ENCODE data around the gene DPM1.

Gene DPM1

DNA sequence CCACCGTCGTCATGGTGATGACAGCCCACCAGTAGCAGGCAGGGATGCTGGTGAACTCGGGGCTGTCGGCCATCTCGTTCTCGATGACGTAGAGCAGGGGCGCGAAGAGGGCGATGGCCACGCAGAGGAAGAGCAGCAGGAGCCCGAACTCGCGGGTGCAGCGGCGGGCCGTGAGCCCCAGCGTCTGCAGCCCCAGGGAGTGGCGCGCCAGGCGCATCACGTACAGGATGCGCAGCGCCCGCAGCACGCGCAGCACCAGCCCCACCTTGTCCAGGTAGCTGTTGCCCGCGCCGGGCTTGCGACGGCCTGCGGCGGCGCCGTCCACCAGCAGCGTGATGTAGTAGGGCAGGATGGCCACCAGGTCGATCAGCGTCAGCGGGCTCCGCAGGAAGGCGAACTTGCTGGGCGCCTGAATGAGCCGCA, 46.0 kb upstream of the DPM1 start:
- Histone ChIP-seq H3K9me2 (ENCODE audit: low read depth, low read length) (no peaks in the 10 kb centered on the region), H3K4me1 (ENCODE audit: insufficient read depth, low read length, severe bottlenecking) (no peaks in the 10 kb centered on the region), H3K9me3 (ENCODE audit: low read length) (no peaks in the 10 kb centered on the region), H3K79me2 (ENCODE audit: insufficient read depth, low read length) (no peaks in the 10 kb centered on the region), H3K4me3 (ENCODE audit: low read depth, low read length, poor library complexity, severe bottlenecking) (no peak overlapping the region), H3K4me2 (ENCODE audit: low read length) (no peak overlapping the region), H3K27me3 (ENCODE audit: insufficient read depth, low read length) (0 out of 2 replicates have a peak, but pooled peaks cover 6% of the 10 kb centered on the region), H3K9ac (ENCODE audit: low read length) (no peak overlapping the region), H3K36me3 (ENCODE audit: insufficient read depth, low read length) (no peaks in the 10 kb centered on the region), H3F3A (ENCODE audit: insufficient read depth, low read length) (no peaks in the 10 kb centered on the region), H3K27ac (ENCODE audit: low read depth, low read length, poor library complexity, severe bottlenecking) (no peak overlapping the region), H4K20me1 (ENCODE audit: insufficient read depth, low read length) (no peaks in the 10 kb centered on the region), H2AFZ (ENCODE audit: low read length) (no peak overlapping the region)
- TF ChIP-seq EZH2 (IDR thresholded peaks at IDR 0.05; ENCODE audit: borderline replicate concordance, low read length) = no peak
- TF ChIP-seq, protein P1, sequence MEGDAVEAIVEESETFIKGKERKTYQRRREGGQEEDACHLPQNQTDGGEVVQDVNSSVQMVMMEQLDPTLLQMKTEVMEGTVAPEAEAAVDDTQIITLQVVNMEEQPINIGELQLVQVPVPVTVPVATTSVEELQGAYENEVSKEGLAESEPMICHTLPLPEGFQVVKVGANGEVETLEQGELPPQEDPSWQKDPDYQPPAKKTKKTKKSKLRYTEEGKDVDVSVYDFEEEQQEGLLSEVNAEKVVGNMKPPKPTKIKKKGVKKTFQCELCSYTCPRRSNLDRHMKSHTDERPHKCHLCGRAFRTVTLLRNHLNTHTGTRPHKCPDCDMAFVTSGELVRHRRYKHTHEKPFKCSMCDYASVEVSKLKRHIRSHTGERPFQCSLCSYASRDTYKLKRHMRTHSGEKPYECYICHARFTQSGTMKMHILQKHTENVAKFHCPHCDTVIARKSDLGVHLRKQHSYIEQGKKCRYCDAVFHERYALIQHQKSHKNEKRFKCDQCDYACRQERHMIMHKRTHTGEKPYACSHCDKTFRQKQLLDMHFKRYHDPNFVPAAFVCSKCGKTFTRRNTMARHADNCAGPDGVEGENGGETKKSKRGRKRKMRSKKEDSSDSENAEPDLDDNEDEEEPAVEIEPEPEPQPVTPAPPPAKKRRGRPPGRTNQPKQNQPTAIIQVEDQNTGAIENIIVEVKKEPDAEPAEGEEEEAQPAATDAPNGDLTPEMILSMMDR (IDR thresholded peaks at IDR 0.05; ENCODE audit: low read length) = no peak

DNA sequence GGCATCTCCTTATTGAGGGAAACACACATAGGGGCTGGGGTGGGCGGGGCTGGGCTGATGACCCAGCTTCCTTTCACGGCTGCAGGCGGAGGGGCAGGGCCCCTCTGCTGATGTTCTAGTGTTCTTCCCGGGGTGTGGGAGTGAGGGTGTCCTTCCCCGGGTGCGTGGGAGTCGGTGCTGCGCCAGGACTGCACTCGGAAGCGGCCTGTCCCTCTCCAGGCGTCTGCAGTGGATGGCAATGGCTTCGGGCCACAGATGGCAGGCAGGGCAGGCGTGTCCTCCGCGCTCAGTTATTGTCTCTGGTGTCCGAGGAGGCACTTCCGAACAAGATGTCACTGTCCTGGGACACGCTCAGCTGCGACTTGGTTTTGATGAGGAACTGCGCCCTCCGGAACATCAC, 45.4 kb upstream of the DPM1 start:
- H3K27ac ChIP-seq (ENCODE audit: low read depth, low read length, poor library complexity, severe bottlenecking) = no peak overlapping the region
- 0 out of 2 replicates have a peak, but pooled peaks cover 6% of the 10 kb centered on the region for H3K27me3 ChIP-seq (ENCODE audit: insufficient read depth, low read length)
- H3F3A ChIP-seq (ENCODE audit: insufficient read depth, low read length) = no peaks in the 10 kb centered on the region
- H3K9me3 ChIP-seq (ENCODE audit: low read length) = no peaks in the 10 kb centered on the region
- TF ChIP-seq EZH2 (IDR thresholded peaks at IDR 0.05; ENCODE audit: borderline replicate concordance, low read length) = no peak
- TF ChIP-seq, protein P1 (IDR thresholded peaks at IDR 0.05; ENCODE audit: low read length) = no peak
- no peaks in the 10 kb centered on the region for H4K20me1 ChIP-seq (ENCODE audit: insufficient read depth, low read length)
- no peaks in the 10 kb centered on the region for H3K79me2 ChIP-seq (ENCODE audit: insufficient read depth, low read length)
- H3K9me2 ChIP-seq (ENCODE audit: low read depth, low read length) = no peaks in the 10 kb centered on the region
- no peak overlapping the region for H3K4me2 ChIP-seq (ENCODE audit: low read length)
- no peak overlapping the region for H3K4me3 ChIP-seq (ENCODE audit: low read depth, low read length, poor library complexity, severe bottlenecking)
- H3K9ac ChIP-seq (ENCODE audit: low read length) = no peak overlapping the region
- no peak overlapping the region for H2AFZ ChIP-seq (ENCODE audit: low read length)
- no peaks in the 10 kb centered on the region for H3K36me3 ChIP-seq (ENCODE audit: insufficient read depth, low read length)
- H3K4me1 ChIP-seq (ENCODE audit: insufficient read depth, low read length, severe bottlenecking) = no peaks in the 10 kb centered on the region

DNA sequence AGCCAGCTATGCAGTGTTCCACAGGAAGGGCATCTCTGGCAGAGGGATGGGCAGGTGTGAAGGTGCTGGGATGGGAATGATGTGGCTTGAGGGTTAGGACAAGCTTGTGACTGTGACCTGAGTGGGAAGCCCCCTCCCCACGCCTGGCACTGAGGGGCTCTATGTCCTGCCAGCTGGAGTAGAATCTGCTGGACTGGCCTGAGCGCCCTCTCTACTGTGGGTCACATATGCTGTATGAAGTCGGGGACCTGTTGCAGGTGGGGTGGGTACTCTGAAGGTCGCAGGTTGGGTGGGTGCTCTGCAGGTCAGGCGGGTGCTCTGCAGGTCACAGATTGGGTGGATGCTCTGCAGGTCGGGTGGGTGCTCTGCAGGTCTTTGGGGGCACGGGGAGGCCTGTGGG, 44.3 kb upstream of the DPM1 start:
- no peak for TF ChIP-seq EZH2 (IDR thresholded peaks at IDR 0.05; ENCODE audit: borderline replicate concordance, low read length)
- TF ChIP-seq, protein P1 (IDR thresholded peaks at IDR 0.05; ENCODE audit: low read length) = no peak
- H3K9me3 ChIP-seq (ENCODE audit: low read length) = no peaks in the 10 kb centered on the region
- no peaks in the 10 kb centered on the region for H3K4me1 ChIP-seq (ENCODE audit: insufficient read depth, low read length, severe bottlenecking)
- H3K36me3 ChIP-seq (ENCODE audit: insufficient read depth, low read length) = no peaks in the 10 kb centered on the region
- no peaks in the 10 kb centered on the region for H3K79me2 ChIP-seq (ENCODE audit: insufficient read depth, low read length)
- no peak overlapping the region for H3K27ac ChIP-seq (ENCODE audit: low read depth, low read length, poor library complexity, severe bottlenecking)
- H3K9ac ChIP-seq (ENCODE audit: low read length) = no peak overlapping the region
- H3K27me3 ChIP-seq (ENCODE audit: insufficient read depth, low read length) = 0 out of 2 replicates have a peak, but pooled peaks cover 6% of the 10 kb centered on the region
- H4K20me1 ChIP-seq (ENCODE audit: insufficient read depth, low read length) = no peaks in the 10 kb centered on the region
- no peak overlapping the region for H3K4me2 ChIP-seq (ENCODE audit: low read length)
- no peak overlapping the region for H3K4me3 ChIP-seq (ENCODE audit: low read depth, low read length, poor library complexity, severe bottlenecking)
- no peak overlapping the region for H2AFZ ChIP-seq (ENCODE audit: low read length)
- no peaks in the 10 kb centered on the region for H3F3A ChIP-seq (ENCODE audit: insufficient read depth, low read length)
- no peaks in the 10 kb centered on the region for H3K9me2 ChIP-seq (ENCODE audit: low read depth, low read length)
